Panc1 (cell line): Measurements from ENCODE around the gene LMF1. TPM values are rescaled to one million over a fixed set of nuclear protein-coding genes. Genes with fewer than 3 reads are reported as not detected.

Source experiments
- ATAC-seq: fragments of 200-7000 bp; cut with Tn5 transposase; 2 replicates; pipeline ENCODE4 v1.9.1; 2020; ENCODE audit warnings: mild to moderate bottlenecking, moderate library complexity
- BruUV-seq: library from RNA; stranded (reverse); fragments of 400-500 nt; replicated peaks from 2 replicates; lab custom pipeline; 2021; lab: Mats Ljungman, UMichigan
- CTCF ChIA-PET: fragments of 300-600 bp; sonication (Branson Sonifier 250); formaldehyde crosslinking; loops from one replicate; lab custom pipeline; 2022; ENCODE audit warnings: antibody characterized with exemption; lab: Charles Lee
- POLR2A ChIA-PET: fragments of 300-600 bp; sonication (Branson Sonifier 250); formaldehyde crosslinking; loops from one replicate; lab custom pipeline; 2022; ENCODE audit warnings: antibody characterized with exemption; lab: Charles Lee
- DNase-seq: peaks from one replicate; pipeline ENCODE4 v3.0.0-alpha.2; 2010; ENCODE audit warnings: low read depth, low spot score
- H3K27ac ChIP-seq: 2 replicates; pipeline ENCODE4 v1.5.1; 2011; ENCODE audit warnings: mild to moderate bottlenecking, low read length, inconsistent platforms
- H3K27me3 ChIP-seq: fragments of 200-500 bp; sonication (Bioruptor generic); 2 replicates; pipeline ENCODE4 v1.6.0; 2014; ENCODE audit warnings: low read length, inconsistent platforms; ENCODE audit not compliant: control insufficient read depth, insufficient read depth
- H3K36me3 ChIP-seq: fragments of 200-500 bp; sonication (Bioruptor generic); 2 replicates; pipeline ENCODE4 v1.5.1; 2014; ENCODE audit warnings: inconsistent platforms, mild to moderate bottlenecking, low read length, moderate library complexity; ENCODE audit not compliant: control insufficient read depth, insufficient read depth
- H3K4me1 ChIP-seq: 2 replicates; pipeline ENCODE4 v1.5.1; 2011; ENCODE audit warnings: inconsistent platforms, mild to moderate bottlenecking, low read length, moderate library complexity; ENCODE audit not compliant: control insufficient read depth, insufficient read depth
- H3K4me3 ChIP-seq, 2 experiments: 2 replicates each; pipeline ENCODE4 v1.5.1; 2011 to 2012; ENCODE audit warnings: low read depth in 2 of 2, low read length in 2 of 2, mild to moderate bottlenecking in 2 of 2, inconsistent platforms in 1 of 2, moderate library complexity in 1 of 2
- H3K9me3 ChIP-seq: fragments of 200-500 bp; sonication (Bioruptor generic); 2 replicates; pipeline ENCODE4 v1.5.1; 2014; ENCODE audit warnings: low read depth, mild to moderate bottlenecking, inconsistent platforms, low read length, moderate library complexity; ENCODE audit not compliant: control insufficient read depth, insufficient read depth
- CTCF ChIP-seq: fragments of 450-650 bp; IDR thresholded peaks from 2 replicates; pipeline ENCODE4 v1.5.1; 2017; ENCODE audit warnings: mild to moderate bottlenecking
- POLR2AphosphoS5 ChIP-seq: IDR thresholded peaks from 2 replicates; pipeline ENCODE4 v1.6.1; 2012; ENCODE audit warnings: mild to moderate bottlenecking, low read depth, low read length, moderate library complexity
- SIN3A ChIP-seq: IDR thresholded peaks from 2 replicates; pipeline ENCODE4 v1.6.1; 2012; ENCODE audit warnings: low read depth, mild to moderate bottlenecking, low read length, moderate library complexity, borderline replicate concordance; ENCODE audit not compliant: insufficient read depth
- TCF7L2 ChIP-seq: IDR thresholded peaks from 2 replicates; pipeline ENCODE4 v1.6.1; 2011; ENCODE audit warnings: mild to moderate bottlenecking, low read depth, low read length, inconsistent platforms
- in situ Hi-C: cut with HindIII; loops from 2 replicates; pipeline ENCODE4 v1.10.0; 2016; ENCODE audit warnings: low sequenced_read_pairs, low pct_unique_long_range_greater_than_20kb
- intact Hi-C: fragments of 100-400 bp; cut with micrococcal nuclease; formaldehyde crosslinking; loops from one replicate; pipeline ENCODE4 v1.10.0; 2022; ENCODE audit not compliant: unreplicated experiment
- total RNA-seq: library from RNA; stranded (reverse); gene quantifications from one replicate; pipeline ENCODE4 v1.2.1, GENCODE V29; 2021; ENCODE audit not compliant: unreplicated experiment
- TF ChIP-seq, protein P1 (sequence below), 2 experiments: IDR thresholded peaks; 2 replicates each; pipeline ENCODE4 v1.6.1; 2011 to 2012; ENCODE audit warnings: low read depth in 2 of 2, control low read depth in 1 of 2, low read length in 1 of 2, mild to moderate bottlenecking in 1 of 2, moderate library complexity in 1 of 2; ENCODE audit not compliant: insufficient read depth in 1 of 2

Gene LMF1
- total RNA-seq, 1 experiment from 2014 or later = 24.3 TPM

DNA sequence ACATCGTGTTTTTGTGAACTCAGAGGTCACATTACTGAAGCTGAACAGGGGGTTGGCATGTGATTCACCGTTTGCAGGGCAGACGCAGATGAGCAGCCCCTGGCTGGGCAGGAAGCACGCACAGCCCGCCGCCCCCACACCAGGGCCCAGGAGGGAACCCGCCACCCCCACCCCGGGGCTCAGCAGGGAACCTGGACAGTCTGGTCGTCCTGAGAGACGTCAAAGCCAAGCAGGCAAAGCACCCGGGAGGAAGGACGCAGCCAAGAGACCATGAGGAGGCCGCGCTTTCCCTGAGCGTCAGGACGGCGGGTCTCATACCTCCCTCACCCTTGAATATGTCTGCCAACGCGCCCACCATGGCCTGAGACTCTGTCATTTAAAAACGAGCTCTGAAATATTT, 60.6 kb downstream of the LMF1 start:
- BruUV-seq = no TSS peak
- TF ChIP-seq, protein P1, sequence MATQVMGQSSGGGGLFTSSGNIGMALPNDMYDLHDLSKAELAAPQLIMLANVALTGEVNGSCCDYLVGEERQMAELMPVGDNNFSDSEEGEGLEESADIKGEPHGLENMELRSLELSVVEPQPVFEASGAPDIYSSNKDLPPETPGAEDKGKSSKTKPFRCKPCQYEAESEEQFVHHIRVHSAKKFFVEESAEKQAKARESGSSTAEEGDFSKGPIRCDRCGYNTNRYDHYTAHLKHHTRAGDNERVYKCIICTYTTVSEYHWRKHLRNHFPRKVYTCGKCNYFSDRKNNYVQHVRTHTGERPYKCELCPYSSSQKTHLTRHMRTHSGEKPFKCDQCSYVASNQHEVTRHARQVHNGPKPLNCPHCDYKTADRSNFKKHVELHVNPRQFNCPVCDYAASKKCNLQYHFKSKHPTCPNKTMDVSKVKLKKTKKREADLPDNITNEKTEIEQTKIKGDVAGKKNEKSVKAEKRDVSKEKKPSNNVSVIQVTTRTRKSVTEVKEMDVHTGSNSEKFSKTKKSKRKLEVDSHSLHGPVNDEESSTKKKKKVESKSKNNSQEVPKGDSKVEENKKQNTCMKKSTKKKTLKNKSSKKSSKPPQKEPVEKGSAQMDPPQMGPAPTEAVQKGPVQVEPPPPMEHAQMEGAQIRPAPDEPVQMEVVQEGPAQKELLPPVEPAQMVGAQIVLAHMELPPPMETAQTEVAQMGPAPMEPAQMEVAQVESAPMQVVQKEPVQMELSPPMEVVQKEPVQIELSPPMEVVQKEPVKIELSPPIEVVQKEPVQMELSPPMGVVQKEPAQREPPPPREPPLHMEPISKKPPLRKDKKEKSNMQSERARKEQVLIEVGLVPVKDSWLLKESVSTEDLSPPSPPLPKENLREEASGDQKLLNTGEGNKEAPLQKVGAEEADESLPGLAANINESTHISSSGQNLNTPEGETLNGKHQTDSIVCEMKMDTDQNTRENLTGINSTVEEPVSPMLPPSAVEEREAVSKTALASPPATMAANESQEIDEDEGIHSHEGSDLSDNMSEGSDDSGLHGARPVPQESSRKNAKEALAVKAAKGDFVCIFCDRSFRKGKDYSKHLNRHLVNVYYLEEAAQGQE (IDR thresholded peaks at IDR 0.05; ENCODE audit: insufficient read depth in 1 of 2, low read depth in 2 of 2, low read length in 1 of 2) = no peak
- TF ChIP-seq CTCF (no peak), SIN3A (no peak), TCF7L2 (no peak), POLR2AphosphoS5 (no peak)
- Histone ChIP-seq H3K27me3 (no peaks in the 10 kb centered on the region), H3K27ac (no peak overlapping the region), H3K4me1 (no peaks in the 10 kb centered on the region), H3K4me3 (no peak overlapping the region), H3K9me3 (no peaks in the 10 kb centered on the region), H3K36me3 (no peaks in the 10 kb centered on the region)
- ChIA-PET POLR2A (no interaction called here), CTCF (no interaction called here)
- in situ Hi-C loops (no loop called here), intact Hi-C loops (no loop called here)
- no peak for ATAC-seq
- DNase-seq = no peak

- no peak for TF ChIP-seq CTCF
- TF ChIP-seq POLR2AphosphoS5 = no peak
- no peak for TF ChIP-seq TCF7L2
- TF ChIP-seq, protein P1 (IDR thresholded peaks at IDR 0.05; ENCODE audit: insufficient read depth in 1 of 2, low read depth in 2 of 2, low read length in 1 of 2) = no peak
- no peak for TF ChIP-seq SIN3A
- intact Hi-C loops (no loop called here), in situ Hi-C loops (no loop called here)
- Histone ChIP-seq H3K4me1 (no peaks in the 10 kb centered on the region), H3K27ac (no peak overlapping the region), H3K27me3 (no peaks in the 10 kb centered on the region), H3K9me3 (no peaks in the 10 kb centered on the region), H3K4me3 (no peak overlapping the region), H3K36me3 (no peaks in the 10 kb centered on the region)
- ChIA-PET POLR2A (no interaction called here), CTCF (no interaction called here)
- DNase-seq (no peak), ATAC-seq (no peak)
- BruUV-seq = no TSS peak
Observed at GRCh38 chr16:909281-910000, 61.3 kb downstream of the LMF1 start.
